ENCODE measurements around the gene PIGL.
"Not testable (repeated sequence)": the region's sequence is repeated elsewhere in the genome, so short reads cannot be mapped to it uniquely, and the experiment has no call there.

PIGL gene

GRCh38 chr17:16222406-16222805 is 5.4 kb downstream of the PIGL start:
- FAIRE-seq: no peak

- not testable (repeated sequence) for FAIRE-seq
Observed at GRCh38 chr17:16229912-16230561, 13.0 kb downstream of the PIGL start.

- FAIRE-seq: no peak
Observed at GRCh38 chr17:16232391-16232790, 15.4 kb downstream of the PIGL start.

GRCh38 chr17:16239931-16240330 is 22.9 kb downstream of the PIGL start:
- FAIRE-seq: no peak

DNA sequence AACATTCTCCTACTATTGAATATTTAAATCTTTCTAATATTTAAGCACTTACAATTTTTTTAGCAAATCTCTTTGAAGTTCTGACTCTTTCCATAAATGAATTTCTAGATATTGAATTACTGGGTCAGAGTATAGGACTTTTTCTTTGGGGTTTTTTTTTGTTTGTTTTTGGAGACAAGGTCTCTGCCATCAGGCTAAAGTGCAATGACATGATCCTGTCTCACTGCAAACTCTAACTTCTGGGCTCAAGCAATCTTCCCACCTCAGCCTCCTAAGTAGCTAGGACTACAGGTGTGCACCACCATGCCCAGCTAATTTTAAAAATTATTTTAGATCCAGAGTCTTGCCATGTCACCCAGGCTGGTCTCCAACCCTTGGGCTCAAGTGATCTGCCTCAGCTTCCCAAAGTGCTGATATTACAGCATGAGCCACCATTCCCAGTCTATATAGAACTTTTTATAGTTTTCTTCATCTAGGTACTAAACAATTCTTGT is 24.9 kb downstream of the PIGL start:
- FAIRE-seq: no peak

GRCh38 chr17:16243385-16243784 is 26.4 kb downstream of the PIGL start:
- FAIRE-seq: no peak

GRCh38 chr17:16243801-16244567 is 27.0 kb downstream of the PIGL start:
- no peak for FAIRE-seq

GRCh38 chr17:16247586-16247984 is 30.6 kb downstream of the PIGL start:
- no peak for FAIRE-seq

- no peak for FAIRE-seq
Observed at GRCh38 chr17:16250635-16251034, 33.6 kb downstream of the PIGL start.

DNA sequence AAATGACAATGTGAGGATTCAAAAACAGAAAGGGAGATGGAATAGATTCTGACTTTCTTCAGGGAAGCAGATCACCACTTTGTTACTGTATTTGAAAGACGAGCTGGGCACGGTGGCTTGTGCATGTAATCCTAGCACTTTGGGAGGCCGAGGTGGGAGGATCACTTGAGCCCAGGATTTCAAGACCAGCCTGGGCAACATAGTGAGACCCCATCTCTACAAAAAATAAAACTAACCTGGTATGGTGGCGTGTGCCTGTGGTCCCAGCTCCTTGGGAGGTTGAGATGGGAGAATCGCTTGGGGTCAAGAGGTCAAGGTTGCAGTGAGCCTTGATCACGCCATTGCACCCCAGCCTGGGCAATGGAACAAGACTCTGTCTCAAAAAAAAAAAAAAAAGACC is 34.0 kb downstream of the PIGL start:
- FAIRE-seq: no peak

DNA sequence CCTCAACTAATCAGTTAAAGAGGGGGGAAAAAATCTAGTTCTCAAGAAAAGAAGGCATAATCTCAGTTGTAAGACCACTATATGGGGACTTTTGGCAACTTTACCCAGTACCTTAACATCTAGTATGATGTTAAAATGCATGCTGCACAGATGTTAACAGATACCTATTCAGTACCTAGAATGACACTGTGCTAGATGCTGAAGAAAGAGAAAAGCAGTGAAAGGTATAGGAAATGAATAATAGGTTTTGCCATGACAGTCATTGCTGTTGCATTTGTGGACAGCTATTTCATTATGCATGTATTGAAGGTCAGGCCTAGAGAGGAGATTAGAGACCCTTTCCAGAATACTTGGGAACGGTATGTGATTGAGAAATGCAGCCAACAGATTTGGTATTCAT is 34.5 kb downstream of the PIGL start:
- no peak for FAIRE-seq

GRCh38 chr17:16254773-16255400 is 37.9 kb downstream of the PIGL start:
- FAIRE-seq: no peak

DNA sequence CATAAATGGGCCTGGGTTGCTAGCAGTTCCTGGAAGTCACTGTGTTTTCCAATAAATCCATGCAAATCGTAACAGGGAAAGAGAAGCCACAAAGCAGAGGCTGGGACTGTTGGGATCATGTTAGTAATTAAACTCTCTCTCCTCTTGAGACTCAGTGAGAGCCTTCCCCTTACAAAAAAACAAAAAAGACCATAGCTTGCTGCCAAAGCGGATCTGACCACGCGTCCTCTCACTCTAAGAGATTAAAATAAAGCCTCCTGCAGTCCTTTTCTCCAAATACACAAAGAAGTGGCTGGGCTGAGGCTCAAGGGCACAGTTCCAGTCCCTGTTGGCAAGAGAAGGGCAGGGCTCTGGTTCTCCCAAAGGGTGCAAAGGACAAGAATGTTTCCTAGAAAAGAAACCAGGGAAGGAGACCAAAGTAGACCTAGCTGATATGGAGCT is 38.5 kb downstream of the PIGL start:
- FAIRE-seq: no peak

DNA sequence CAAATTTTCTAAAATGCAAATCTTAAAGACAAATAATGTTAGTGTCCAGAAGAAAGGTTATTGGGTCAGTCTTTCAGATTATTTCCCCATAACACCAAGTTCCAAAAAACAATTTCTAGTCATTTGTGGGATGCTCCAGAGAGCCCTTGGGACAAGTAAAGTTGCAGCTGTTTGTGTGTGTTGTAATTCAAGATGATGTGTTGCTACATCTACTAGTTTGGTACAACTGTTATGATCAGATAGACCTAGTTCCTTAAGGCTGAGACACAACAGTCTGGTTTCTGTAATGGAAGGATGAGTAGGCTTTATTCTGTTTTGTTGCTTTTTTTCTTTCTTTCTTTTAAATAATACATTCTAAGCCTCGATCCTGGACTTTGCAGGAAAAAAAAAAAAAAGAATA is 41.9 kb downstream of the PIGL start:
- no peak for FAIRE-seq

- FAIRE-seq: no peak
Observed at GRCh38 chr17:16259926-16260325, 42.9 kb downstream of the PIGL start.

GRCh38 chr17:16261049-16261448 is 44.0 kb downstream of the PIGL start:
- no peak for FAIRE-seq

DNA sequence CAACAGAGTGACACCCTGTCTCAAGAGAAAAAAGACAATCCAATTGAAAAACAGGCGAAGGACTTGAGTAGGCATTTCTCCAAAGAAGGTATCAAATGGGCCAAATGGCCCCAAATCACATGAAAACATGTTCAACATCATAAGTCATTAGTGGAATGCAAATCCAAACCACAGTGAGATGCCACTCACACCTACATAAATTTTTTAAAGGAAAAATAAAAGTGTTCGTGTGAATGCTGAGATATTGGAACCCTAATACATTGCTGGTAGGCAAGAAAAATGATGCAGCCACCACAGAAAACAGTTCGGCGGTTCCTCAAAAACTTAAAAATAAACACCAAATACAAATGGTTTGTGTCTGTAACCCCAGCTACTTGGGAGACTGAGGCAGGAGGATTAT is 45.2 kb downstream of the PIGL start:
- FAIRE-seq: no peak

DNA sequence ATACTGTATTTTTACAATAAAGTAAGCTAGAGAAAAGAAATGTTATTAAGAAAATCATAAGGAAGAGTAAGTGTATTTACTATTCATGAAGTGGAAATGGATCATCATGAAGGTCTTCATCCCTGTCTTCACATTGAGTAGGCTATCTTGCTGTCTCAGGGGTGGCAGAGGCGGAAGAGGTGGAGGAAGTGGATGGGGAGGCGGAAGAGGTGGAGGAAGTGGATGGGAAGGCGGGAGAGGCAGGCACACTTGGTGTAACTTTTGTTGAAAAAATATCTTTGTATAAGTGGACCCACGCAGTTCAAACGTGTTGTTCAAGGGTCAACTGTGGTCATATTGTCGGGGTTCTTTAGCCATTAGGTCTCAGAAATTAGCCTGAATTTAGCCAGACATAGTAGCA is 50.2 kb downstream of the PIGL start:
- FAIRE-seq: no peak

GRCh38 chr17:16269658-16270057 is 52.6 kb downstream of the PIGL start:
- no peak for FAIRE-seq

DNA sequence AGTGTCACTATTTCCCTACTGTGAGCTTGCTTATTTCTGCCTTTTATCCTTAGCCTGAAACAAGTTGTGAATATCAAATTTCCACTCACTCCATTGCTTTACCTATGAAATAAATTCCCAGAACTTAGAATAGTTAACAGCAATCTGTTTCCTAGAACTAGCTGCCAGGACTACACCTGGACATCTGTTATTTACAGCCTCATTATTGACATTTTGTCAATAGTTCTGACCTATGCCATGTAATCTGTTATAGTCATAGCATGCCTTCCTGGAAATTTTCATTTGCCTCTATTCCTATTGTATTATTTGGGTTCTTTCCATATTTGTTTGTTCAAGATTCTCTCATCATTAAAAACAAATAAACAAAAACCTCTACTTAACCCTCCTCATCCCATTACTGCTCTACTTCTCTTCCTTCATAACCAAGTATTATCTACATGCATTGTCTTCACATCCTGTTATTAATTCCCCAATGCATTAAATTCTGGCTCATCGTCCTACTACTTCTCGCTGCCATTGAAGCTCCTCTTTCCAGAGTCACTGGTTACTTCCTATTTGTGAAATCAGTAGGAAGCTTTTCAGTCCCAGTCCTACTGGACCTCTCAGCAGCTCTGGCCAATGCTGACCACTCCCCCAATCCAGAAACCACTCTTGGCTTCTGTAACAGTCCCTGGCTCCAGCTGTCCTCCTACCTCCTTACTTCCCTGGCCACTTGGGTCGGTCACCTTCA is 55.3 kb downstream of the PIGL start:
- no peak for FAIRE-seq

DNA sequence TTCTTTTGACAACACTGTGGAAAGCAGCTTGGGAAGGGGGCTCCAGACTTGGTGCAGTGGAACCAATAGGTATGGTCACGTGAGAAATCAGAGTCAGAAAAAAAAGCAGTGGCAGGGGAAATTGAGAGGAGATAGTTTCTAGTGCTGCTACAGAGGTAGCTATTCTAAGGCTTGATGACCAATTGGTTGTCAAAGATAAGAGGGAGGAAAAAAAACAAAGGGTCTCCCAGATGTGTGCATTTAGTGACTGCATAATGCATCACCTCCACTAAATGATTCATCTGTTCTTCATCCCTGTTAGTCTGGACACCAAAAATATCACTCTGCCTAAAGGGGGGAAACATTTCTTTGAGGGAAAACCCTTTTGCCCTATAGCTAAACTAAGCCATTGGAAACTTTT is 56.5 kb downstream of the PIGL start:
- FAIRE-seq: no peak

DNA sequence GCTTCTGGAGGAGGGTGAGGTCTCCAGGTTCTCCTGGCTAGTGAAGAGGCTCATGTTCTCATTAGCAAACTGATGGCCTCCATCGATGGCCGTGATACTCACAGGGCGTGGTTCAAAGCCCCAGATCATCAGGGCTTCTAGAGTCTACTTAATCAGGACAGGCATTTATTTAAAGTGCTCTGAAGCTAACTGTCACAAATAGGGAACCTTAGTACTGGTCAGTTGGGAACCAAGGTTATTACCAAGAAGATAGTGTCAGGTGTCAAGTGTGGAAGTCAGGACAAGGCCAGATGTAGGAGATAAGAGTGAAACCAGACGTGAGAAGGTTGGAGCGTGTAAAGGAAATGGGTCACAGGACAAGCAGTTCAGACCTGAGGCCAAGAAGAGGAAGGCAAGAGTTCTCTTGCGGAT is 56.9 kb downstream of the PIGL start:
- no peak for FAIRE-seq

DNA sequence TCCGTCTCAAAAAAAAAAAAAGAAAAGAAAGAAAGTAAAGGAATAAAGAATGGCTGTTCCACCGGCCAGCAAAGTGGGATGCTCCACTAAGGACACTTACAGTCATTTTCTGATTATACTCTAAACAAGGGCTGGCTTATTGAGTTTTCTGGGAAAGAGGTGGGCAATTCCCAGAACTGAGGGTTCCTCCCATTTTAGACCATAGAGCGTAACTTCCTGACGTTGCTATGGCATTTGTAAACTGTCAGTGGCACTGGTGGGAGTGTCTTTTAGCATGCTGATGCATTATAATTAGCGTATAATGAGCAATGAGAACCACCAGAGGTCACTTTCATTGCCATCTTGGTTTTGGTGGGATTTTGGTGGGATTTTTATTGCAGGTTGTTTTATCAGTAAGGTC is 58.0 kb downstream of the PIGL start:
- no peak for FAIRE-seq
